Type B pancreatic cell (in vitro differentiated cells): ENCODE results near the gene RNF215. TPM values are rescaled to one million over a fixed set of nuclear protein-coding genes. Genes with fewer than 3 reads are reported as not detected.
"Not testable (repeated sequence)": the region's sequence is repeated elsewhere in the genome, so short reads cannot be mapped to it uniquely, and the experiment has no call there.

ENCODE experiments used
- DNase-seq: peaks from one replicate; pipeline ENCODE4 v3.0.0; 2021; ENCODE audit warnings: mixed read lengths; ENCODE audit not compliant: unreplicated experiment; ENCODE audit errors: extremely low spot score
- H3K27ac Mint-ChIP-seq: 2 replicates; pipeline ENCODE4 v1.8.0; 2021; ENCODE audit warnings: mild to moderate bottlenecking, mixed read lengths
- H3K27me3 Mint-ChIP-seq: 2 replicates; pipeline ENCODE4 v1.8.0; 2021; ENCODE audit warnings: mixed read lengths
- H3K36me3 Mint-ChIP-seq: 2 replicates; pipeline ENCODE4 v1.8.0; 2021; ENCODE audit warnings: mixed read lengths
- H3K4me1 Mint-ChIP-seq: one replicate; pipeline ENCODE4 v1.8.0; 2021; ENCODE audit warnings: mixed read lengths; ENCODE audit not compliant: unreplicated experiment
- H3K4me3 Mint-ChIP-seq: 2 replicates; pipeline ENCODE4 v1.8.0; 2021; ENCODE audit warnings: mild to moderate bottlenecking, mixed read lengths
- H3K9me3 Mint-ChIP-seq: 2 replicates; pipeline ENCODE4 v1.8.0; 2021; ENCODE audit warnings: mixed read lengths
- CTCF ChIP-seq: fragments of 200-600 bp; sonication (generic); conservative IDR thresholded peaks from 2 replicates; pipeline ENCODE4 v1.5.0; 2021; ENCODE audit warnings: antibody characterized with exemption, mild to moderate bottlenecking
- total RNA-seq: library from RNA; stranded (reverse); gene quantifications from 2 replicates; pipeline ENCODE4 v1.2.1, GENCODE V29; 2021; ENCODE audit warnings: low replicate concordance

The RNF215 gene
- total RNA-seq, 1 donor from 2014 or later: 29.2 TPM

GRCh38 chr22:30347255-30347892, 39.8 kb downstream of the RNF215 start:
- H3K27ac Mint-ChIP-seq: no peak overlapping the region
- no peaks in the 10 kb centered on the region for H3K9me3 Mint-ChIP-seq
- H3K4me3 Mint-ChIP-seq: no peak overlapping the region
- H3K4me1 Mint-ChIP-seq: no peaks in the 10 kb centered on the region
- DNase-seq: no peak
- H3K27me3 Mint-ChIP-seq: no peaks in the 10 kb centered on the region
- no peak for TF ChIP-seq CTCF
- peaks cover 34% of the 10 kb centered on the region for H3K36me3 Mint-ChIP-seq

DNA sequence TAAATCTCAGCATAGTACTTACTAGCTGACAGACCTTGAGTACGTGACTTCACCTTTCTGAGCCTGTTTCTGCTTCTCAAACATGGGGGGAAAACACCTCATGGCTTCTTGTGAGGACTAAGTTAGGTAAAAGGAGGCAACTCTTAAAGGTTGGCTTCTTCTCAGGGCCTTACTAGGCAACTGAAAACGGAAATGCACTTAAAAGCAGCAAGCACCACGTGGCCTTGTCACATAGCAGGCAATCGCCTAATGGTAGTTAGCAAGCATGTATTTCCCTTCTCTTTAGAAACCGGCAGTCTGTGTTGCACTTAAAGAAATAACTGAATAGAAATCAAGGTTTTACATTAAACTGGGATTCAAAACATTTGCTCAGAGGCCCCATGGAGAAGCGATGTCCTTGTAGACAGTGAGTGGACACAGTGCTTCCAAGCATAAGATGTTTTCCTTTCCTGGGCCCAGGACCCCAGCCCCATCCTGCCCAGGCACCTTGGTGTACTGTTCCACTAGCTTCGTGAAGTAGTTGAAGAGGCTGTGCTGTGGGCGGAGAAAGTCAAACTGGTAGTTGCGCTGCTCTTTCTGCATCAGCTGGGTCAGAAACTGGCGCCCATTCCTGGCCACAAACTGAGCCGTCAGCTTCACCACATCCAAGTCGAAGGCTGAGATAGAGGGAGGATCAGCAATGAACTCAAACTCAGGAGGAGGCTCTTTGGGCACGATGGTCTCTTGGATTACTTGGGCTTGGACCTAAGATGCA, 42.6 kb downstream of the RNF215 start:
- no peak for DNase-seq
- Mint-ChIP-seq H3K36me3 (peaks cover 34% of the 10 kb centered on the region), H3K9me3 (no peaks in the 10 kb centered on the region), H3K4me1 (no peaks in the 10 kb centered on the region), H3K27ac (no peak overlapping the region), H3K27me3 (no peaks in the 10 kb centered on the region), H3K4me3 (no peak overlapping the region)
- no peak for TF ChIP-seq CTCF

DNA sequence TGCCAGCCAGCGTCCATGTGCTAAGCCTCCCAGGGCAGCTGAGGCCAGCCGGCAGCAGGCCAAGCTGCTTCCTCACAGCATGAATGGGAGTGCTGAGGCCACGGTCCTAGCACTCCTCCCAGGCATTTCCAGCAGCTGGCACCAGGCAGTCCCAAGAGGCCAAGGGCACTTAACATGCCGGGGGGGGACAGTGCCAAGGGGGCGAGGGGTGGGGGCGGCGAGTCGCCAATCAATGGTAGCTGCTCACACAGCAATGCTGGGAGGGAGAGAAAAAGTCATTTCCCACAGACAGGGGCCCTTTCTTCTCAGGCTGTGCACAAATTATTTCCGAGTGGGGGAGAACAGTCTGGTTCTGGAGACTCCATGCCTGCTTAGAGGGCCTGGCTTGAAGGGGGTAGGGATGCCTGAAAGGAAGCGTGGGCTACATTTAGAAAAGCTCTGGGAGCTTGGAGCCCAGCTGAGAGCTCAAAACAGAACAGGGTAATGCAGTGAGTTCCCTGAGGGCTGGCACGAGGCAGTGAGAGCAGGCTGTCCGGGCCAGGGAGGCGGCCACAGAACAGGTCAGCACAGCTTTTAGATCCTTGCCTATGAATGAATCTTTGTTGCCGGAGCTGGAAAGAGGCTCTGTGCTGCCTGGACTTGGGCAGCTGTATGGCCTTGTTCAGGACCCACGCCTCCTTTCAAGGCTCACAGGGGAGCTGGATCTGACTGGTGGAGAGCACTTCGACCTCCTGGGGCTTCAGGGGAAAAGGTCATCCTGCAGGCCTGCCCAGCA, 46.1 kb downstream of the RNF215 start:
- peaks cover 34% of the 10 kb centered on the region for H3K36me3 Mint-ChIP-seq
- H3K27ac Mint-ChIP-seq: no peak overlapping the region
- no peaks in the 10 kb centered on the region for H3K27me3 Mint-ChIP-seq
- H3K4me3 Mint-ChIP-seq: no peak overlapping the region
- no peak for TF ChIP-seq CTCF
- no peak for DNase-seq
- no peaks in the 10 kb centered on the region for H3K9me3 Mint-ChIP-seq
- H3K4me1 Mint-ChIP-seq: no peaks in the 10 kb centered on the region

GRCh38 chr22:30338802-30339201, 48.4 kb downstream of the RNF215 start:
- Mint-ChIP-seq H3K4me3 (no peak overlapping the region), H3K9me3 (no peaks in the 10 kb centered on the region), H3K27me3 (no peaks in the 10 kb centered on the region), H3K4me1 (no peaks in the 10 kb centered on the region), H3K36me3 (peaks cover 32% of the 10 kb centered on the region), H3K27ac (no peak overlapping the region)
- no peak for DNase-seq
- no peak for TF ChIP-seq CTCF

DNA sequence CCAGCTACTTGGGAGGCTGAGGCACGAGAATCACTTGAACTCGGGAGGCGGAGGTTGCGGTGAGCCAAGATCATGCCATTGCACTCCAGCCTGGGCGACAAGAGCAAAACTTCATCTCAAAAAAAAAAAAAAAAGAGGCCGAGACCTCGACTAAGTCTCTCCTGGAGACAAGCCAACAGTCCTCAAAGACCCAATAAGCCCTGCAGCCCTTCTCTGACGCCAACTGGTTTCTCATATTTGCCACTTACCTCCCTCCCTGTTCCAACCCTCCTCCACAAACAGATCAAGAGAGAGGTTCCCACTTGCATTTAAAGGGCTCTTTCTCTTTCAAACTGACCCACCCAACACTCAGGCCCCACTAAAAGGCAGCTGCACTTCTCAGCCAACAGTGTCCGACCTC, 48.9 kb downstream of the RNF215 start:
- H3K27ac Mint-ChIP-seq, DNase-seq, H3K4me1 Mint-ChIP-seq, H3K9me3 Mint-ChIP-seq, H3K4me3 Mint-ChIP-seq, H3K27me3 Mint-ChIP-seq: not testable (repeated sequence)
- peaks cover 30% of the 10 kb centered on the region for H3K36me3 Mint-ChIP-seq

- Mint-ChIP-seq H3K36me3 (peaks cover 26% of the 10 kb centered on the region), H3K27ac (no peak overlapping the region), H3K9me3 (no peaks in the 10 kb centered on the region), H3K4me3 (no peak overlapping the region), H3K27me3 (no peaks in the 10 kb centered on the region), H3K4me1 (no peaks in the 10 kb centered on the region)
- no peak for TF ChIP-seq CTCF
- no peak for DNase-seq
These were observed 49.8 kb downstream of the RNF215 start for GRCh38 chr22:30337461-30337778.
